Activated T-cell treated with anti-CD3 and anti-CD28 coated beads, Interleukin-2, amount 50 U/mL, for 4 hours (primary cell): ENCODE measurements around the gene ARL13B. TPM values are rescaled to one million over a fixed set of nuclear protein-coding genes. Genes with fewer than 3 reads are reported as not detected.
"Not testable (repeated sequence)": the region's sequence is repeated elsewhere in the genome, so short reads cannot be mapped to it uniquely, and the experiment has no call there.

Experiments
- ATAC-seq, 2 donors: fragments of 200-7000 bp; cut with Tn5 transposase; one replicate each; pipeline ENCODE4 v1.10.0; 2021
- DNase-seq: peaks from one replicate; pipeline ENCODE4 v3.0.0-alpha.2; 2020
- H3K27me3 Mint-ChIP-seq: one replicate; pipeline ENCODE4 v1.8.0; 2021; ENCODE audit warnings: low read depth, mixed read lengths
- H3K36me3 Mint-ChIP-seq: one replicate; pipeline ENCODE4 v1.8.0; 2022; ENCODE audit warnings: mixed read lengths; ENCODE audit not compliant: insufficient read depth
- H3K4me1 Mint-ChIP-seq: one replicate; pipeline ENCODE4 v1.8.0; 2021; ENCODE audit warnings: low read depth, mixed read lengths
- H3K4me3 Mint-ChIP-seq: one replicate; pipeline ENCODE4 v1.8.0; 2021; ENCODE audit warnings: mild to moderate bottlenecking, moderate library complexity, mixed read lengths
- H3K9me3 Mint-ChIP-seq: one replicate; pipeline ENCODE4 v1.8.0; 2021; ENCODE audit warnings: mixed read lengths
- total RNA-seq, 3 donors: library from RNA; stranded (reverse); gene quantifications; one replicate each; pipeline ENCODE4 v1.2.1, GENCODE V29; 2021

Gene ARL13B
- total RNA-seq, 3 donors from 2014 or later: 9.0 to 13.0 (median 11.6) TPM

DNA sequence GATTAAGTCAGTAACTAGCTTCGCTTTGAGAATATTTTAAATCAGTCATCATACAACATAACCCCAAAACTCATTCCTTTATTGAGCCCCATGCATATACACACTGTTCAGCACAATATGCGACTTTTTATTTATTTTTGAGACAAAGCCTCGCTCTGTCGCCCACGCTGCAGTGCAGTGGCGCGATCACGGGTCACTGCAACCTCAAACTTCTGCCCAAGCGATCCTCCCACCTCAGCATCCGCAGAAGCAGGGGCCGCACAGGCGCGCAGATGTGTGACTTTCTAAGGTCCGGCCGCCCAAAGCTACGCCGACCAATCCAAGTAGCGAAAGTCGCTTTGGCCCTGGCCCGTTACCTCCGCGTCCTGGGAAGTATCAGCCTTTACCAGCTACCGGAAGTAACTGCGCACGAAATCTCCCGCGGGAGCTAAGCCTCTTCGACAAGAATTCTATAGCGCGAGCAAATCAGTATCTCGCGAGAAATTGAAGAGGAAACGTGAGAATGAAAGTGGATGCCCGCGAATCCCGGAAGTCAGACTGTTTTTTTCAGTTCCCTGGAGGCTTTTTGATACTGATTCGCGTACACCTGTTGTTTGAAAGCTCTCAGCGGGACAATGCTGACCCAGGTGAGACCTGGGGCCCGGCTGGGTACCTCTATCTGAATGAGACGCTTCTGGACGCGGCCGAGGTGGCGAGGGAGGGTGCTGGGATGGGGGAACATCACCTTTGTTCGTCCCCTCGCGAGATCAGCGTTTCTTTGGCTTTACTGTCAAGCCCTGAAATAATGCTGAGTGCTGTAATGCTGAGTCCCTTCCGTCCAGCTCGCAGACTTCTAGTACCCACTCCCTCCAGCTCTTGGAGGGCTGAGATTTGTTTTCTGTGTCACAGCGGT, 82.8 kb downstream of the ARL13B start, which contains the start of the genes DHFR2 and NSUN3:
Gene DHFR2, minus strand, starts transcription at position 404 of the 892 bp plus-strand sequence. CDS start 1,405 bp downstream, outside the sequence.
Gene NSUN3, plus strand, starts transcription at position 549 of the 892 bp plus-strand sequence. Its CDS starts 66 bp downstream, at position 615.
- DNase-seq (peak; percentile 75), ATAC-seq (peak; percentile 91)
- Mint-ChIP-seq H3K36me3 (peaks cover 27% of the 10 kb centered on the region), H3K4me1 (peaks cover 48% of the 10 kb centered on the region), H3K27me3 (no peaks in the 10 kb centered on the region), H3K4me3 (peak within 1 kb of the TSS; percentile 93), H3K9me3 (no peaks in the 10 kb centered on the region)

DNA sequence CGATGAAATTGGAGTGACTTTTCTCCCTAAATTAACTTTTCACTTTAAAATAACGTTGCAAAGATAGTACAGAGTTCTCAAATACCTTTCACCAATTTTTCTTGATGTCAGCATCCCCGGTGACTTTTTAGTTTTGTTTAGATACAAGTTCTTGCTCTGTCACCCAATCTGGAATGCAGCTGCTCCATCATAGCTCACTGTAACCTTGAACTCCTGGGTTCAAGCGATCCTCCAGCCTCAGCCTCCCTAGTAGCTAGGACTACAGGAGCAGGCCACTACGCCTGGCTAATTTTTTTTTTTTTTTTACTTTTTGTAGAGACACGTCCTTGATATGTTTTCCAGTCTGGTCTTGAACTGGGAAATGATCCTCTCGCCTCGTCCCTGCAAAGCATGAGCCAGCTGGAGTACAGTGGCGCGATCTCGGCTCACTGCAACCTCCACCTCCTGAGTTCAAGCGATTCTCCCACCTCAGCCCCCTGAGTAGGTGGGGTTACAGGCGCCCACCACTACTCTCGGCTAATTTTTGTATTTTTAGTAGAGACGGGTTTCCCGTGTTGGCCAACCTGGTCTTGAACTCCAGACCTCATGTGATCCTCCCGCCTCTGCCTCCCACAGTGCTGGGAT, 83.7 kb downstream of the ARL13B start:
- Mint-ChIP-seq H3K36me3 (peaks cover 32% of the 10 kb centered on the region), H3K4me3 (peak overlapping the region; percentile 93), H3K27me3 (no peaks in the 10 kb centered on the region)

GRCh38 chr3:94064243-94064860, 84.4 kb downstream of the ARL13B start:
- Mint-ChIP-seq H3K36me3 (peaks cover 32% of the 10 kb centered on the region), H3K9me3 (no peaks in the 10 kb centered on the region), H3K4me1 (peaks cover 54% of the 10 kb centered on the region), H3K4me3 (peak overlapping the region; percentile 93), H3K27me3 (no peaks in the 10 kb centered on the region)
- no peak for ATAC-seq
- DNase-seq: no peak

More for the DNA sequence above, 83.7 kb downstream of the ARL13B start:
- no peaks in the 10 kb centered on the region for H3K9me3 Mint-ChIP-seq
- DNase-seq (no peak), ATAC-seq (no peak)
- H3K4me1 Mint-ChIP-seq: peaks cover 50% of the 10 kb centered on the region

GRCh38 chr3:94065122-94065521, 85.2 kb downstream of the ARL13B start:
- peak overlapping the region; percentile 33 for H3K4me3 Mint-ChIP-seq
- H3K4me1 Mint-ChIP-seq: peaks cover 57% of the 10 kb centered on the region
- H3K36me3 Mint-ChIP-seq: peaks cover 32% of the 10 kb centered on the region
- no peaks in the 10 kb centered on the region for H3K27me3 Mint-ChIP-seq
- DNase-seq (no peak), ATAC-seq (no peak)
- H3K9me3 Mint-ChIP-seq: no peaks in the 10 kb centered on the region

GRCh38 chr3:94065819-94066480, 86.0 kb downstream of the ARL13B start:
- no peak overlapping the region for H3K4me3 Mint-ChIP-seq

GRCh38 chr3:94066506-94067500, 86.8 kb downstream of the ARL13B start:
- H3K4me3 Mint-ChIP-seq: no peak overlapping the region
- peaks cover 38% of the 10 kb centered on the region for H3K36me3 Mint-ChIP-seq
- no peaks in the 10 kb centered on the region for H3K27me3 Mint-ChIP-seq
- ATAC-seq (no peak), DNase-seq (no peak)
- no peaks in the 10 kb centered on the region for H3K9me3 Mint-ChIP-seq
- peaks cover 69% of the 10 kb centered on the region for H3K4me1 Mint-ChIP-seq

More at GRCh38 chr3:94065819-94066480, 86.0 kb downstream of the ARL13B start:
- Mint-ChIP-seq H3K27me3 (no peaks in the 10 kb centered on the region), H3K9me3 (no peaks in the 10 kb centered on the region), H3K4me1 (peaks cover 61% of the 10 kb centered on the region), H3K36me3 (peaks cover 32% of the 10 kb centered on the region)
- DNase-seq (no peak), ATAC-seq (no peak)

DNA sequence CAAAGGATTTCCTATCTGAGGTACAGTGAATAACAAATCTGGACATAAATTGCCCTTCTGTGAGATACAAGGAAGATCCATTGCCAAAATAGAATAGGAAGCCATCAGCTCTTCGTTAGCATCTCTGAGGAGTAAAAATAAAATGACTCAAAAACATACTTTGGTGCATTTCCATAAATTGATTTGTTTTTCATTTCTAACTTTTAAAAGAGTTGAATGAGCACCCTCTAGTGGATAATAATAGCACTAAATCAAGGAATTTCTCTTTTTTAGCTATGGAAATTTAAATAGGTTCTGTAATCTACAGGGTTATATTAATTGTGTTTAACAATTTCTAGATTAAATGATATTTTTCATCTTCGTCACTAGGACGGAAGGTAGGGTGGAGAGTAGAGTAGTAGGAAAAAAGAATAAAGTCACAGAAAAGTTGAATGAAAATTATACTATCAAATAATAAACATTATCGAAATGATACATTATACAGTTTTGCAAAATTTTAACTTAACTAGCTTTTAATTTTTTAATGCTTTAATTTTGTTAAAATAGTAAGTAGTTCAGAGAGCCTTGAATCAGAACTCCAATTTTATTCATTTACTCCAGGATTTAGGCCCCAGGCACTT, 89.3 kb downstream of the ARL13B start:
- Mint-ChIP-seq H3K27me3 (no peaks in the 10 kb centered on the region), H3K4me1 (peaks cover 70% of the 10 kb centered on the region), H3K4me3 (no peak overlapping the region), H3K36me3 (peaks cover 52% of the 10 kb centered on the region), H3K9me3 (no peaks in the 10 kb centered on the region)
- ATAC-seq: no peak
- no peak for DNase-seq

- ATAC-seq: peak; percentile 57 to 58
- no peaks in the 10 kb centered on the region for H3K9me3 Mint-ChIP-seq
- no peak overlapping the region for H3K4me3 Mint-ChIP-seq
- H3K36me3 Mint-ChIP-seq: peaks cover 50% of the 10 kb centered on the region
- peaks cover 68% of the 10 kb centered on the region for H3K4me1 Mint-ChIP-seq
- no peaks in the 10 kb centered on the region for H3K27me3 Mint-ChIP-seq
- DNase-seq: no peak
These were observed 90.5 kb downstream of the ARL13B start for GRCh38 chr3:94070341-94070911.

GRCh38 chr3:94071713-94072284, 91.8 kb downstream of the ARL13B start:
- H3K4me1 Mint-ChIP-seq: peaks cover 57% of the 10 kb centered on the region

GRCh38 chr3:94076055-94076454, 96.1 kb downstream of the ARL13B start:
- DNase-seq (no peak), ATAC-seq (no peak)
- no peaks in the 10 kb centered on the region for H3K27me3 Mint-ChIP-seq
- H3K9me3 Mint-ChIP-seq: no peaks in the 10 kb centered on the region
- no peak overlapping the region for H3K4me3 Mint-ChIP-seq
- H3K36me3 Mint-ChIP-seq: peaks cover 53% of the 10 kb centered on the region
- peaks cover 63% of the 10 kb centered on the region for H3K4me1 Mint-ChIP-seq

More at GRCh38 chr3:94071713-94072284, 91.8 kb downstream of the ARL13B start:
- Mint-ChIP-seq H3K27me3 (no peaks in the 10 kb centered on the region), H3K36me3 (peaks cover 51% of the 10 kb centered on the region), H3K4me3 (no peak overlapping the region), H3K9me3 (no peaks in the 10 kb centered on the region)
- DNase-seq: no peak
- peak in 1 of 2 donors; percentile 34 for ATAC-seq

DNA sequence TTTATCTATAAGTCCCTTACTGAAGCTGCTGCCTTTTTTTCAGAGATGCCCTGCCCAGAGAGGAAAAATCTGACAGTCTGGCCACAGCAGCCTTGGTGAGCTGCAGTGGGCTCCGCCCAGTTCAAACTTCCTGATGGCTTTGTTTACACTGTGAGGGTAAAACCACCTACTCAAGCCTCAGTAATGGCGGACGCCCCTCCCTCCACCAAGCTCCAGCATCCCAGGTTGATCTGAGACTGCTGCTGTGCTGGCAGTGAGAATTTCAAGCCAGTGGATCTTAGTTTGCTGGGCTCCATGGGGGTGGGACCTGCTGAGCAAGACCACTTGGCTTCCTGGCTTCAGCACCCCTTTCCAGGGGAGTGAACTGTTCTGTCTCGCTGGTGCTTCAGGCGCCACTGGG, 100.6 kb downstream of the ARL13B start:
- not testable (repeated sequence) for H3K4me3 Mint-ChIP-seq, H3K27me3 Mint-ChIP-seq, ATAC-seq, H3K9me3 Mint-ChIP-seq, DNase-seq
- Mint-ChIP-seq H3K4me1 (peaks cover 46% of the 10 kb centered on the region), H3K36me3 (peaks cover 41% of the 10 kb centered on the region)

DNA sequence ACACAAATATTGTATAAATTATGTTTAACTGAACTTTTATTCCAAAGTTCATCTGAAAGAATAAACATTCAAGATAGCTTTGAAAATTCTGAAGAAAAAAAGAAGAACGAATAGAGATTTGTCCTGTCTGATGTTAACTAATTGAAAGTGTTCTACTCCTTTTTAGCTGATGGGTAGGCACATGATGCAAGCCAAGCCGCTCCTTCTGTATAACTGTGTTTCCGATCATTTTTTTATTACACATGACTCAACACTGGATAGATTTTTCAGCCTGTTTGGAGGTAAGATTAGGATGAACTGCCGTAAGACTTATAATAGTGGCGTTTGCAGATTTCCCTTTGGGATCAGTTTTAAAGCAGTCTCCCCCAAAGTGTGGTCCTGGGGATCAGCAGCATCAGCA, 101.9 kb downstream of the ARL13B start:
- DNase-seq (no peak), ATAC-seq (no peak)
- no peak overlapping the region for H3K4me3 Mint-ChIP-seq
- no peaks in the 10 kb centered on the region for H3K27me3 Mint-ChIP-seq
- H3K36me3 Mint-ChIP-seq: peaks cover 31% of the 10 kb centered on the region
- no peaks in the 10 kb centered on the region for H3K9me3 Mint-ChIP-seq
- H3K4me1 Mint-ChIP-seq: peaks cover 43% of the 10 kb centered on the region
